ENCODE results near the gene SRMS. TPM values are rescaled to one million over a fixed set of nuclear protein-coding genes. Genes with fewer than 3 reads are reported as not detected.

The SRMS gene
- total RNA-seq, 1 donor from 2014 or later, result not detected

GRCh38 chr20:63587776-63588591, 40.4 kb upstream of the SRMS start:
- peaks cover 8% of the 10 kb centered on the region for H3K36me3 Mint-ChIP-seq (ENCODE audit: insufficient read depth)
- H3K4me3 Mint-ChIP-seq (ENCODE audit: low read depth), result no peak overlapping the region
- H3K27me3 Mint-ChIP-seq, result no peaks in the 10 kb centered on the region
- H3K9me3 Mint-ChIP-seq (ENCODE audit: low read depth), result no peaks in the 10 kb centered on the region
- H3K4me1 Mint-ChIP-seq (ENCODE audit: low read depth), result no peaks in the 10 kb centered on the region
- no peak for DNase-seq (ENCODE audit: low spot score, unreplicated experiment)
- no peak for TF ChIP-seq CTCF (IDR thresholded peaks at IDR 0.05; ENCODE audit: unreplicated experiment)
- H3K27ac Mint-ChIP-seq, result no peak overlapping the region

- DNase-seq (ENCODE audit: low spot score, unreplicated experiment), result no peak
- Mint-ChIP-seq H3K4me3 (ENCODE audit: low read depth) (no peak overlapping the region), H3K27ac (peak overlapping the region; percentile 8), H3K9me3 (ENCODE audit: low read depth) (no peaks in the 10 kb centered on the region), H3K36me3 (ENCODE audit: insufficient read depth) (peaks cover 7% of the 10 kb centered on the region), H3K4me1 (ENCODE audit: low read depth) (no peaks in the 10 kb centered on the region), H3K27me3 (no peaks in the 10 kb centered on the region)
- TF ChIP-seq CTCF (IDR thresholded peaks at IDR 0.05; ENCODE audit: unreplicated experiment), result no peak
These were observed 39.7 kb upstream of the SRMS start for GRCh38 chr20:63587256-63587655.

- peaks cover 7% of the 10 kb centered on the region for H3K36me3 Mint-ChIP-seq (ENCODE audit: insufficient read depth)
- H3K9me3 Mint-ChIP-seq (ENCODE audit: low read depth), result no peaks in the 10 kb centered on the region
- no peak for DNase-seq (ENCODE audit: low spot score, unreplicated experiment)
- H3K4me1 Mint-ChIP-seq (ENCODE audit: low read depth), result no peaks in the 10 kb centered on the region
- TF ChIP-seq CTCF (IDR thresholded peaks at IDR 0.05; ENCODE audit: unreplicated experiment), result no peak
- no peak overlapping the region for H3K27ac Mint-ChIP-seq
- H3K4me3 Mint-ChIP-seq (ENCODE audit: low read depth), result no peak overlapping the region
- no peaks in the 10 kb centered on the region for H3K27me3 Mint-ChIP-seq
These were observed 39.2 kb upstream of the SRMS start for GRCh38 chr20:63586797-63587196.

- no peaks in the 10 kb centered on the region for H3K27me3 Mint-ChIP-seq
- DNase-seq (ENCODE audit: low spot score, unreplicated experiment), result no peak
- H3K4me1 Mint-ChIP-seq (ENCODE audit: low read depth), result no peaks in the 10 kb centered on the region
- H3K36me3 Mint-ChIP-seq (ENCODE audit: insufficient read depth), result peaks cover 5% of the 10 kb centered on the region
- TF ChIP-seq CTCF (IDR thresholded peaks at IDR 0.05; ENCODE audit: unreplicated experiment), result no peak
- no peak overlapping the region for H3K27ac Mint-ChIP-seq
- H3K9me3 Mint-ChIP-seq (ENCODE audit: low read depth), result no peaks in the 10 kb centered on the region
- no peak overlapping the region for H3K4me3 Mint-ChIP-seq (ENCODE audit: low read depth)
These were observed 38.3 kb upstream of the SRMS start for GRCh38 chr20:63585616-63586565.

GRCh38 chr20:63582382-63583063, 35.0 kb upstream of the SRMS start:
- H3K27ac Mint-ChIP-seq, result no peak overlapping the region
- no peak for DNase-seq (ENCODE audit: low spot score, unreplicated experiment)
- no peak for TF ChIP-seq CTCF (IDR thresholded peaks at IDR 0.05; ENCODE audit: unreplicated experiment)
- no peaks in the 10 kb centered on the region for H3K9me3 Mint-ChIP-seq (ENCODE audit: low read depth)
- no peaks in the 10 kb centered on the region for H3K27me3 Mint-ChIP-seq
- H3K36me3 Mint-ChIP-seq (ENCODE audit: insufficient read depth), result peaks cover 2% of the 10 kb centered on the region
- no peaks in the 10 kb centered on the region for H3K4me1 Mint-ChIP-seq (ENCODE audit: low read depth)
- no peak overlapping the region for H3K4me3 Mint-ChIP-seq (ENCODE audit: low read depth)
